HG03135 (cell line): ENCODE data around the gene TADA3.

Experiments used
- ATAC-seq: cut with Tn5 transposase; IDR thresholded peaks from one replicate; pipeline ENCODE4 v1.9.1; 2021; ENCODE audit warnings: mild to moderate bottlenecking, moderate library complexity; ENCODE audit not compliant: unreplicated experiment

TADA3 gene

GRCh38 chr3:9765865-9766264 is 26.4 kb downstream of the TADA3 start:
- ATAC-seq: no peak

DNA sequence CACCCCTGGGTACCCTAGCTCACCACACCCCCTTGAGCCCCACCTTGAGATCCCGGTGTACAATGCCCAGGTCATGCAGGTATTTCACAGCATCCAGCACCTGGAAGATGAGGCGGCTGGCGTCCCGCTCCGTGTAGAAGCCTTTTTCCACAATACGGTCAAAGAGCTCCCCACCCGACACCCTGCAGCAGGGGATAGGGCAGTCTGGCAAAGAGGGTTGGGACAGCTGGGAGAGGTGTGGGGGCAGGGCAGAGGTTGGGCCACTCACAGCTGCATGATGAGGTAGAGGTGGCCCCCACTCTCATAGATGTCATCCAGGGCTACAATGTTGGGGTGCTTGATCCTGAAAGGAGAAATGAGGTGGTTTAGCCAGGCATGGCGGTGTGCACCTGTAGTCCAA is 29.4 kb downstream of the TADA3 start:
- no peak for ATAC-seq

DNA sequence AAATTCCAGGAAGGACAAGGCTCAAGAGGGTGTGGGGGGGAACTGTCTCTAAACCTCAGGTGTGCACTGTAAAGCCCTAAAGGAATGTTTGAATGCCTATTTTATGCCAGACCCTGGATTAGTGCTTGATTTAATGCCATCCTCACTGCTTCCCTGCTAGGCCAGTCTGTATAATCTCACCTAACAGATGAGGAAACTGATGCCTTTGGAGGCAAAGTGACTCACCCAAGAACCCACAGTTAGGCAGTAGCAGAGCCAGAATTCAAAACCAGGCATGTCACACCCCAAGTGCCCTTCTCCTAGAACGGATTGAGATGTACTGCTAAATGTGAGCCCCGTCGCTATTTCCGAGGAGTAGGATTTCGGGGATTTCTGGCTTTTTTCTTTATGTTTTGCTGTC is 30.4 kb downstream of the TADA3 start:
- no peak for ATAC-seq

DNA sequence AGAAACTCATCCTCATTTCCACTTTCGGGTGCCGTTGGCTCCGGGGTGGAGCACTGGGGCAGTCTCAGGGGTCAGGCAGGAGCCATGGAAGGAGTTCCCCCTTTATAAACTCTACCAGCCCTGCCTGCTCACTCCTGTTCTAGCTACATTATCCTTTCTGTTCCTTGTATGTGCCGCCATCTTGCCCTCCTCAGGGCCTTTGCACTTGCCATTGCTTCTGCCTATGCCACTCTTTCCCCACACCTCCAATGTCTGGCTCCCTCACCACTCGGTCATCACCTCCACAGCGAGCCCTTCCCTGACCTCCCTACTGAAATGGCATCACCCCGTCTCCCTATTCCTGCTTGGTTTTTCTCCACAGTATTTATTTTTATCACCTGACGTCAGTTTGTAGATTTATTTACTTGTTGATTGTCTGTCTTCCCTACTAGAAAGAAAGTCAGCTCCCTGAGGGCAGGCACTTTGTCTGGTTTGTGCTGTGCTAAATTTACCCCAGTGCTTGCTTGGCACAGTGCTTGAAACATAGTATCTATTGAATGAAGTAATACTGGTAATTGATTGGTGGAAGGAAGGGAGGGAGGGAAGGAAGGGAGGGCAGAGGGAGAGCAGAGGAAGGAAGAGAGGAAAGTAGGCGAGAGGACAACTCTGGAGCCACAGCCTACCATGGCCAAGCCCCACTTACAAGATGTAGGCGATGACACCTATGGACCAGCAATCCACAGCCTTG is 31.3 kb downstream of the TADA3 start:
- no peak for ATAC-seq

GRCh38 chr3:9757427-9757826 is 34.8 kb downstream of the TADA3 start:
- ATAC-seq: no peak

- no peak for ATAC-seq
These were observed 37.6 kb downstream of the TADA3 start for GRCh38 chr3:9754678-9755077.

DNA sequence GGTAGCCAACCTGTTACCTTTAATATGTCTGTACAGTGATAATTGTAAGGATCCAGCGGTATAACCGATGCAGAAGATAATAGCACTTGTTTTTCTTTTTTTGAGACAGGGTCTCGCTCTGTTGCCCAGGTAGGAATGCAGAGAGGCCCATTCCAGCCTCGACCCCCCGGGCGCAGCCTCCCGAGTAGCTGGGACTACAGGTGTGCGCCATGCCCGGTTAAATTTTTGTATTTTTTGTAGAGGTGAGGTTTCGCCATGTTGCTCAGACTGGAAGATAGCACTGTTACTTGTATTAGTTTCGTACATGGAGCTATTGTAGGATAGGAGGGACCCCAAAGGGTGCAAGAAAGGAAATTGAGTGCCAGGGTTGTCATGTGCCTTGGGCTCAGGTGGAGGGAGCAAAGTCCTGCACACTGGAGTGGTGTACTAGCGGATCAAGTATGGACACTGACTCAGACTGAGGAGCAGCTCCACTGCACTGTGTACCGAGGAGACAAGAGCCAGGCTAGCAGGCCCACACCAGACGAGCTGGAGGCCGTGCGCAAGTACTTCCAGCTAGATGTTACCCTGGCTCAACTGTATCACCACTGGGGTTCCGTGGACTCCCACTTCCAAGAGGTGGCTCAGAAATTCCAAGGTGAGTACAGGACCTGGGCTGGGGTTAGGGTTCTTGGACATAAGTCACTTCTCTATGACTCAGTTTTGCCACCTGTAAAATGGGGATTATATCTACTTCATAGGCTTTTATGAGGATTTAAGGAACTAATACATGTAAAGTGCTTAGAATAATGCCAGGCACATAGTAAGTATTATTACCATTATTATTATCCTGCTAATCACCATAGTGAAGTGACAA is 41.5 kb downstream of the TADA3 start:
- no peak for ATAC-seq

DNA sequence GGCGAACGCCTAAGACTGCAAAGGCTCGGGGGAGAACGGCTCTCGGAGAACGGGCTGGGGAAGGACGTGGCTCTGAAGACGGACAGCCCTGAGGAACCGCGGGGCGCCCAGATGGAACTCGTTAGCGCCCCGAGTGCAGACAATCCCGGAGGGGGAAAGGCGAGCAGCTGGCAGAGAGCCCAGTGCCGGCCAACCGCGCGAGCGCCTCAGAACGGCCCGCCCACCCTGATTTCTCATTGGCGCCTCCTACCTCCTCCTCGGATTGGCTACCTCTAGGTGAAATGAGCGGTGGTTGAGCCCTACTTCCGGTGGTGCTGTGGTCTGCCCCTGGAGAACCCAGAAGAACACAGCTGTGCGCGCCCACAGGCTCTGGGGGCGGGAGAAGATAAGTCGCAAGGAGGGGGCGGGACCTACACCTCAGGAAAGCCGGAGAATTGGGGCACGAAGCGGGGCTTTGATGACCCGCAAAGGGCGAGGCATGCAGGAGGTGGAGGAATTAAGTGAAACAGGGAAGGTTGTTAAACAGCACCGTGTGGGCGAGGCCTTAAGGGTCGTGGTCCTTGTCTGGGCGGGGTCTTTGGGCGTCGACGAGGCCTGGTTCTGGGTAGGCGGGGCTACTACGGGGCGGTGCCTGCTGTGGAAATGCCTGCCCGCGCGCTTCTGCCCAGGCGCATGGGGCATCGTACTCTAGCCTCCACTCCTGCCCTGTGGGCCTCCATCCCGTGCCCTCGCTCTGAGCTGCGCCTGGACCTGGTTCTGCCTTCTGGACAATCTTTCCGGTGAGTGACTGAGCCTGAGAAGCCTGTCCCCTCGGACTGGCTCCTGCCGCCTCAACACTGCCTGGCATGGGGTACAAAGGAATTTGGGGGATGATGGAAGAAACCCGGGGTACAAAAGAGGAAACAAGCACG is 42.4 kb downstream of the TADA3 start, which contains the start of gene OGG1:
TSS of gene OGG1 (plus strand) at position 308 of the 911 bp plus-strand sequence. CDS start at position 643, 335 bp downstream.
- ATAC-seq: peak; percentile 93

GRCh38 chr3:9749296-9749644 is 43.0 kb downstream of the TADA3 start:
- no peak for ATAC-seq

DNA sequence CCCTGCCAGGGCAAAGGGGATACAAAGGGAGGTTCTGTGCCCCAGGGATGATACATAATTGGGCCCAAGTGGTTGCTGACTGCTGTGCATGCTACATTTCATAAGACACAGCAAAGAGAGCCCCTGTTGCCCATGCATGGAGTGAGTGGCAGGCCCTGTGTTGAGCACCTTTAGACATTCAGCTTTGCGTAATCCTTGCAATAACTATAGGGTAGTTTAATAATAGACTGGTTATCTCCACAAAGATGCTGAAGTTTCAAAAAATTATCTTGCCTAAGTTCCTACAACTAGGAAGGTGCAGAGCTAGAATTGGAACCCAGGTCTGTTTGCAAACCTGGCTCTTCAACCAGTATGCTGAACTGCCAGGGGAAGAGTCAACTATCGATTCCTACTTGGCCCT is 44.2 kb downstream of the TADA3 start:
- ATAC-seq: no peak

DNA sequence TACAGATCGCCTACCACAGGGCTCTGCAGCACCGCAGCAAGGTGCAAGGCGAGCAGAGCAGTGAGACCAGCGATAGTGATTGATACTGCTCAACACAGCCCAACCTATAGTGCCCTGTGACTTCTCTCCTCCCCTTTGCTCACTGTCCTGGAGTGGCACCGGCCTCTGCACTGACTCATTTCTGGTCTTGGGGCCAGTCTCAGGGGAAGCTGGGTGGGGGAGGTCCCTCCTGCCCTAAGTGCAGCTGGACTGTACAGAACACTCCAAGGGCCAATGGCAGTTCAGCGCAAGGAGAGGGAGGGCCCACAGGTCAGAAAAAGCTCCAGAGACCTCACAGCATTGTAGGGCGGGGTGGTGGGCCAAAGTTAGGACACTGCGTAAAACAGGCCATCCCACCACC is 45.0 kb downstream of the TADA3 start:
- ATAC-seq: no peak

GRCh38 chr3:9746330-9746729 is 45.9 kb downstream of the TADA3 start:
- ATAC-seq: no peak

DNA sequence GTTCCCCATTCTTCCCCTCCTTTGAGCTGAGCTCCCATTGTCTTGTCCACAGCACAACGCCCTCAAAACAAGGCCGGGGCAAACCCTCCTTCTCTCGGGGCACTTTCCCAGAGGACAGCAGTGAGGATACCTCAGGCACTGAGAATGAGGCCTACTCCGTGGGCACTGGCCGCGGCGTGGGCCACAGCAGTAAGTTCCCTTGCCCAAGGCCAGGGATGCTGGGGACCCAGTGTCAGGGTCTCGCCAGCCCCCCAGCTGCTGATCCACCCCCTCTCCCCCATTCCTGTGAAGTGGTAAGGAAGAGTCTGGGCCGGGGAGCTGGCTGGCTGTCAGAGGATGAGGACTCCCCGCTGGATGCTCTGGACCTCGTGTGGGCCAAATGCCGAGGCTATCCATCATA is 46.8 kb downstream of the TADA3 start:
- no peak for ATAC-seq

GRCh38 chr3:9744162-9744561 is 48.1 kb downstream of the TADA3 start:
- no peak for ATAC-seq

- no peak for ATAC-seq
These were observed 48.7 kb downstream of the TADA3 start for GRCh38 chr3:9743548-9743947.

DNA sequence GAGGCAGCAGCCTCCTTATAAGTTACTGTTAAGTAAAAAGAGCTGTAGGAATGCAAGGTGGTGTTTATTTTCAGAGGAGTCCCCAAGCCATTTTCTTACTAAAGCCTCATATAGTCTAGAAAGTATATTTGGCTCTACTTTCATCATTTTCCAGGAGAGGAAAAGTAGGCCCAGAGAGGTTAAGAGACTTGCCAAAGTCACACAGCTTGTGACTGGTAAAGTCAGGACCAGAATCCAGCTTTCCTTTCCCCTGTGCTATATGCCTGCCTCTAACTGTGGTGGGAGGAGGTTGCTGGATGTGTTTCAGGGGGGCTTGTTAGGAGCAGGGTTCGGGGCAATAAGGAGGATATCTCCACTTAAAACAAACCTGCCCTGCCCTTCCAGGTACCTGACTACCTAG is 49.7 kb downstream of the TADA3 start:
- ATAC-seq: no peak

DNA sequence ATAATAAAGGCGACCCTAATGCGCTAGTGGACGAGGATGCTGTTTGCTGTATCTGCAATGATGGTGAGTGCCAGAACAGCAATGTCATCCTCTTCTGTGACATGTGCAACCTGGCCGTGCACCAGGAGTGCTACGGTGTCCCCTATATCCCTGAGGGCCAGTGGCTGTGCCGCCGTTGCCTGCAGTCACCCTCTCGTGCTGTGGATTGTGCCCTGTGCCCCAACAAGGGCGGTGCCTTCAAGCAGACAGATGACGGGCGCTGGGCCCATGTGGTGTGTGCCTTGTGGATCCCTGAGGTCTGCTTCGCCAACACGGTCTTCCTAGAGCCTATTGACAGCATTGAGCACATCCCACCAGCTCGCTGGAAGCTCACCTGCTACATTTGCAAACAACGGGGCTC is 53.1 kb downstream of the TADA3 start:
- no peak for ATAC-seq

GRCh38 chr3:9736831-9737230 is 55.4 kb downstream of the TADA3 start:
- ATAC-seq: no peak

- ATAC-seq: no peak
These were observed 59.5 kb downstream of the TADA3 start for GRCh38 chr3:9732740-9733115.

DNA sequence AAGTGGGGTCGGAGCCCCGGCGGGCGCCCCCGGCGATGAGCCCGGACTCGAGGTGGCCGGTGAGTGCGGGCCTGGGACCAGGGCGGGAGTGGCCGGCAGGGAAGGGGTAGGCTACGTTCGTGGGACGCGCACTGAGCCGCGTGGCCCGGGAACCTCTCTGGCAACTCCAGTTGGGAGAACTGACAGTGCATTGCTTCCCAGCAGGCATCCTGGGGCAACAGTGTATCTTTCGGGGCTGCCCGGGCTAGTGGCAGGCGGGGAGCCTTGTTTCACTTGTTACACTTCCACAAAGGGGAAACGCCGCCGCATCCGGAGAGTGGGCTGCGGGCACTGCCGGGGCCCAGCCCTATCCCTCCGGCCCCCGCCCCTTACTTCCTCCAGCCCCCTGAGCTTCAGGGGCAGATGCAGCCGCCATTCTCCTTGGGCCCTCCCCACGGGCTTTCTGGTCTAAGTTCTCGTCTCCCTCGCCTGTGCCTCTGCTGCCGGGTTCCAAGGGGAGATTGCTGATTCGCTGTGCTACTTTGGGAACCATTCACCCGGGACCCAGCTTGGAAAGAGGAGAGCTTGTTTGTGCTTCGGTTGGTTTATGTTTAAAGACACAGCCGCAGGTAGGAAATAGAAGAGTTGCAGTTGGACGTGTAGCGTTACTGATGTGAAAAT is 60.1 kb downstream of the TADA3 start:
- ATAC-seq: peak; percentile 11
